BE2C (cell line): ENCODE results near the gene NDUFS6. TPM values are rescaled to one million over a fixed set of nuclear protein-coding genes. Genes with fewer than 3 reads are reported as not detected.

Experiments used
- DNase-seq: peaks from one replicate; pipeline ENCODE4 v3.0.0-alpha.2; 2020
- H3K27me3 ChIP-seq: fragments of 250-450 bp; sonication (Bioruptor Pico); 2 replicates; pipeline ENCODE4 v1.5.1; 2020; ENCODE audit warnings: mild to moderate bottlenecking
- H3K36me3 ChIP-seq: fragments of 250-450 bp; sonication (Bioruptor Pico); 2 replicates; pipeline ENCODE4 v1.5.1; 2020; ENCODE audit warnings: mild to moderate bottlenecking
- H3K4me1 ChIP-seq: fragments of 250-450 bp; sonication (Bioruptor Pico); 2 replicates; pipeline ENCODE4 v1.5.1; 2020
- H3K4me3 ChIP-seq: 2 replicates; pipeline ENCODE4 v1.5.1; 2011; ENCODE audit warnings: low read depth, low read length
- H3K9me3 ChIP-seq: fragments of 250-450 bp; sonication (Bioruptor Pico); 2 replicates; pipeline ENCODE4 v1.5.1; 2020
- CTCF ChIP-seq: IDR thresholded peaks from 2 replicates; pipeline ENCODE4 v1.5.1; 2012; ENCODE audit warnings: mild to moderate bottlenecking, low read depth, low read length
- polyA plus RNA-seq: library from polyadenylated mRNA; unstranded; fragments of >200 nt; gene quantifications from one replicate; pipeline ENCODE4 v1.2.1, GENCODE V29; 2012; ENCODE audit warnings: low read depth, missing spikeins; ENCODE audit not compliant: insufficient read length, insufficient read depth

NDUFS6 gene
- polyA plus RNA-seq: 497 TPM

- TF ChIP-seq CTCF: no peak
- DNase-seq: peak; percentile 75
- Histone ChIP-seq H3K4me1 (no peaks in the 10 kb centered on the region; the same call in 1 of the 2 replicates), H3K36me3 (peaks cover 55% of the 10 kb centered on the region), H3K27me3 (no peaks in the 10 kb centered on the region), H3K4me3 (peak within 1 kb of the TSS; percentile 93), H3K9me3 (no peaks in the 10 kb centered on the region)
Observed at GRCh38 chr5:1801222-1801966, at the start of gene NDUFS6. Gene NDUFS6, plus strand, starts transcription at chr5:1801407. Its CDS starts 11 bp downstream, at chr5:1801418.

DNA sequence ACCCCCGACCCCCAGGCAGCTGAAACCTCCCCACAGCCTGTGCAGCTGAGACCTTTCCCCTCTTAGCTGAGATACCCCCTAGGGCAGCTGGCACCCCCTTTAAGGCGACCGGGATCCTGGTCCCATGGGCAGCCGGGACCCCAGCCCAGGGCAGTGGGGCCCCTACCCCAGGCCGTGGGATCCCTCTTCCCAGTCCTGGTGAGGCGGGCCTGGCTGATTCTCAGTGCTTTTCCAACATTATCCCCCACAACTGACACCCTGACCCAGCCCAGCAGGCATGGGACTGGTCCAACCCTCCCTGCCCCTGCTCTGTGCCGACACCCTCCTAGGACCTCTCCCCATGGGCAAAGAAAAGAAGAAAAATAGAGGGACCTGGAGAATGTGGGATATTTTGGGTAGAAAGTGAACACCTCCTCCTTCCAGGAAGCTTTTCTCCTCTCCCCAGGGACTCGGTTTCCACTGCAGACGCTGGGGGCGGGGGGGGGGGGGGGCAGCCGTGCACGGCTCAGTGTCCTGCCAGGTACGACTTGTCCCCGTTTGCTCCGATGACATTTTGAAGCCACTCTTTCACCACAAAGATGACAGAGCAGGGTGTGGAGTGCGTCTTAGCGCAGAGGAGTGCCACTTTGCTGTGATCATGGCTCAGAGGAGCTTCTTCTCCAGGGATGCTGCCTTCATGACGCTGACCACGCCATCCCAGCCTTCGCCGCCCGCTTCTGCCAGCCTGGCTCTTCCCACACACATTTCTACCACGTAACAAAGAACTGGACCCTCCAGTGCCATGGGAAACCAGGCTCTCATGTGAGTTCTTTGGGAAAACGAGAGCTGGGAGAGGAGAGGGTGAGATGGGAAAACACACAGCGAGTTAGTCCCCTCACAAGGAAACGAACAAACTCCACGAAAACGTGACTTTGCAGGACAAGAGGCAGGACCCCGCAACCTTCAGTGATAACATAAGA, 49.1 kb upstream of the NDUFS6 start:
- Histone ChIP-seq H3K36me3 (no peaks in the 10 kb centered on the region), H3K27me3 (peaks cover 60% of the 10 kb centered on the region), H3K9me3 (no peaks in the 10 kb centered on the region), H3K4me3 (no peak overlapping the region), H3K4me1 (no peaks in the 10 kb centered on the region)
- no peak for TF ChIP-seq CTCF
- no peak for DNase-seq

- DNase-seq: no peak
- Histone ChIP-seq H3K27me3 (peaks cover 60% of the 10 kb centered on the region), H3K4me1 (no peaks in the 10 kb centered on the region), H3K4me3 (no peak overlapping the region), H3K9me3 (no peaks in the 10 kb centered on the region), H3K36me3 (no peaks in the 10 kb centered on the region)
- TF ChIP-seq CTCF: no peak
Observed at GRCh38 chr5:1752881-1753280, 48.3 kb upstream of the NDUFS6 start.

GRCh38 chr5:1753490-1753889, 47.7 kb upstream of the NDUFS6 start:
- Histone ChIP-seq H3K4me3 (no peak overlapping the region), H3K4me1 (no peaks in the 10 kb centered on the region)

GRCh38 chr5:1754531-1755220, 46.5 kb upstream of the NDUFS6 start:
- TF ChIP-seq CTCF: no peak
- Histone ChIP-seq H3K36me3 (no peaks in the 10 kb centered on the region), H3K27me3 (peaks cover 58% of the 10 kb centered on the region), H3K4me3 (no peak overlapping the region), H3K4me1 (no peaks in the 10 kb centered on the region), H3K9me3 (no peaks in the 10 kb centered on the region)
- no peak for DNase-seq

More at GRCh38 chr5:1753490-1753889, 47.7 kb upstream of the NDUFS6 start:
- no peak for DNase-seq
- H3K36me3 ChIP-seq: no peaks in the 10 kb centered on the region
- TF ChIP-seq CTCF: no peak
- H3K9me3 ChIP-seq: no peaks in the 10 kb centered on the region
- peaks cover 60% of the 10 kb centered on the region for H3K27me3 ChIP-seq
